ENCODE results near the gene PRLHR.

Gene PRLHR

GRCh38 chr10:118583611-118584010 lies 11.8 kb downstream of the PRLHR start:
- TF ChIP-seq CTCF (IDR thresholded peaks at IDR 0.05; ENCODE audit: control extremely low read depth, extremely low read depth, low read depth, missing control alignments): no peak
- no peak for DNase-seq (ENCODE audit: extremely low spot score)
- POLR2A ChIA-PET: no interaction called here
- CTCF ChIA-PET: interaction anchor here (1.3 to 1.5 kb wide), 2 partner anchors 9 to 138 kb away, joined by 3 read pairs; no protein-coding TSS in a partner anchor

- POLR2A ChIA-PET: no interaction called here
- DNase-seq (ENCODE audit: extremely low spot score): no peak
- TF ChIP-seq CTCF (IDR thresholded peaks at IDR 0.05; ENCODE audit: control extremely low read depth, extremely low read depth, low read depth, missing control alignments): no peak
- CTCF ChIA-PET: interaction anchor here (1.3 to 3.2 kb wide), 3 partner anchors 10 to 139 kb away, joined by 3 to 12 read pairs (median 3); no protein-coding TSS in a partner anchor
Measured at GRCh38 chr10:118582511-118582910, 12.9 kb downstream of the PRLHR start.

- CTCF ChIA-PET: interaction anchor here (3.2 kb wide), 1 partner anchor 13 kb away, joined by 12 read pairs; no protein-coding TSS in a partner anchor
Measured at GRCh38 chr10:118581340-118581739, 14.1 kb downstream of the PRLHR start.

GRCh38 chr10:118580702-118581101 lies 14.7 kb downstream of the PRLHR start:
- DNase-seq (ENCODE audit: extremely low spot score): no peak
- ChIA-PET CTCF (interaction anchor here (3.2 kb wide), 1 partner anchor 13 kb away, joined by 12 read pairs; no protein-coding TSS in a partner anchor), POLR2A (no interaction called here)
- TF ChIP-seq CTCF (IDR thresholded peaks at IDR 0.05; ENCODE audit: control extremely low read depth, extremely low read depth, low read depth, missing control alignments): no peak

More at GRCh38 chr10:118581340-118581739, 14.1 kb downstream of the PRLHR start:
- POLR2A ChIA-PET: no interaction called here
- TF ChIP-seq CTCF (IDR thresholded peaks at IDR 0.05; ENCODE audit: control extremely low read depth, extremely low read depth, low read depth, missing control alignments): no peak
- DNase-seq (ENCODE audit: extremely low spot score): no peak

- ChIA-PET POLR2A (no interaction called here), CTCF (no interaction called here)
- no peak for DNase-seq (ENCODE audit: extremely low spot score)
- TF ChIP-seq CTCF (IDR thresholded peaks at IDR 0.05; ENCODE audit: control extremely low read depth, extremely low read depth, low read depth, missing control alignments): no peak
Measured at GRCh38 chr10:118573512-118573911, 21.9 kb downstream of the PRLHR start.

GRCh38 chr10:118572256-118573041 lies 23.0 kb downstream of the PRLHR start:
- CTCF ChIA-PET: no interaction called here
- no peak for TF ChIP-seq CTCF (IDR thresholded peaks at IDR 0.05; ENCODE audit: control extremely low read depth, extremely low read depth, low read depth, missing control alignments)
- POLR2A ChIA-PET: no interaction called here
- no peak for DNase-seq (ENCODE audit: extremely low spot score)

All from GM10248 (cell line).